HG03354 (cell line): ENCODE results near the gene CNTNAP2.

Experiments used
- ATAC-seq: cut with Tn5 transposase; IDR thresholded peaks from one replicate; pipeline ENCODE4 v1.9.1; 2021; ENCODE audit warnings: mild to moderate bottlenecking; ENCODE audit not compliant: unreplicated experiment, poor library complexity, severe bottlenecking

CNTNAP2 gene

DNA sequence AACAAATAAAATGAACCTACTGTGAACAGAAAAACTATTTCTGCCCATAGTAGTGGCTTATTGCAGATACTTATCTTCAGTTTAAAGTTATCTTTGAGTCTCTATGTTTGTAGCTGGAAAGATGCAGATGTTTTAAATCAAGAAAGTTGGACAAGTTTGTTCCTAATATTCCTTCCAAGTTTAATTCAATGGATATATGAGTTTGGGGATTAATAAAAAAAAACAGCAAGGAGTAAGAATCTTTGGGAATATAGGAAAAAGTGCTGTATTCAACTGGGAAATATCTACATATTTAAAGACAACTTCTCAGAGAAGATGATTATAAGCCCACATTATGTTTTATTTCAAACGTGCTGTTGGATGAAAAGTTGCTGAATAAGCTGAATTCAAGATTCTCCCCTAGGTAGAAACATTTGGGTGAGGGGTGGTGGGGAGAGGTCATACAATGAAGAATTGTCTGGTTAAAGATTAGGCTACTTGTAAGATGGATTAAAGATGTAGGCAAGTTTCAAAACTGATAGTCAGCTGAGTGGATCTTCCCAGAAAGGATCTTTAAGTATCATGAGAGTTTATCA lies 1135.2 kb downstream of the CNTNAP2 start:
- ATAC-seq: no peak

GRCh38 chr7:147261693-147262092 lies 1145.1 kb downstream of the CNTNAP2 start:
- no peak for ATAC-seq

- ATAC-seq: no peak
Observed at GRCh38 chr7:147265528-147265927, 1148.9 kb downstream of the CNTNAP2 start.

DNA sequence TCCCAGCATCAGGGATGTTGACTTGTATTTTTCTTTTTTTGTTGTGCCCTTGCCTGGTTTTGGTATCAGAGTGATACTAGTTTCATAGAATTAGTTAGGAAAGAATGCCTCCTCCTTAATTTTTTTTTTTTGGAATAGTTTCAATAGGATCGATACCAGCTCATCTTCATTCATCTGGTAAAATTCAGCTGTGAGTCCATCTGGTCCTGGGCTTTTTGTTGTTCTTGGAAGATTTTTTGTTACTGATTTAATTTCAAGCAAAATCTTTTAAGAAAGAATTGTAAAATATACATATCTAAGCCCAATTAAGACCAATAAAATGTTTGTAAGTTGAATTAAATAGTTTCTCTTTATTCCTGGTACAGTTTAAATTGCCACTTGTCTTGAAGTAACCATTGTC lies 1159.5 kb downstream of the CNTNAP2 start:
- no peak for ATAC-seq

- no peak for ATAC-seq
Observed at GRCh38 chr7:147276783-147277370, 1160.3 kb downstream of the CNTNAP2 start.

- no peak for ATAC-seq
Observed at GRCh38 chr7:147279514-147279913, 1162.9 kb downstream of the CNTNAP2 start.

- ATAC-seq: no peak
Observed at GRCh38 chr7:147279964-147280374, 1163.4 kb downstream of the CNTNAP2 start.

DNA sequence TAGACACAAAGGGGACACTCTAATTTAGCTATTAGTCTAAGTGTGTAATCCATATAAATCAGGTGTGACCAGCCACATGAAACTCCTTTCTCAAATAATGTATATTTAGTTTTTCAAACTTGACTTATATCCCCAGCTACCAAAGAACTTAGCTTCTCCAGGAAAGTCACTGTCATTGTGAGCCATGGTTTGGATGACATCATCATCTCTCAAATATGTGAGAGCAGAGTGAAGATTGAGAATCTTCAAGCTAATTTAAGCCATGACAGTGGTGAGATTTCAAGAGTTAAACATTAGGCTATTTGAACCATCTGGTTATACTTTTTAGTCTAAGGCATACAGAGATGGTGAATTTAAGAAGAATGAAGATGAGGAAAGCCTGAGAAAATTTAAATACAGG lies 1165.6 kb downstream of the CNTNAP2 start:
- no peak for ATAC-seq

- no peak for ATAC-seq
Observed at GRCh38 chr7:147296201-147296600, 1179.6 kb downstream of the CNTNAP2 start.

DNA sequence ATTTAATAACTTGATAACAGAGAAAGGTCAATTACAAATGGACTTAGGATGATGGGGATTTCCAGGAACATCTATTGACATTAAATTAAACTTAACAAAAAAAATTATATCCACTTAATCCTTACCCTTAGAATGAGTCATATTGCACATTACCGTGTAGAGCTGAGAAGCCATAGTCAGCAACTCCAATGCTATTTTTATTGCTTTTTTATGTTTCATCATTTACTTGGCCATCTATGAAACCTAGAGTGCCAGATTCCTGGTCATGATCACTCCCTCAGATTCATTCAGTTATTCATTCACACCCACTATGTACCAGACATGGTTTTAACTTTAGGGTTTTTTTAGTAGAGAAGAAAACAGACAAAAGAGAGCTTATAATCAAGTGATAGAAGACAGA lies 1180.4 kb downstream of the CNTNAP2 start:
- ATAC-seq: no peak

DNA sequence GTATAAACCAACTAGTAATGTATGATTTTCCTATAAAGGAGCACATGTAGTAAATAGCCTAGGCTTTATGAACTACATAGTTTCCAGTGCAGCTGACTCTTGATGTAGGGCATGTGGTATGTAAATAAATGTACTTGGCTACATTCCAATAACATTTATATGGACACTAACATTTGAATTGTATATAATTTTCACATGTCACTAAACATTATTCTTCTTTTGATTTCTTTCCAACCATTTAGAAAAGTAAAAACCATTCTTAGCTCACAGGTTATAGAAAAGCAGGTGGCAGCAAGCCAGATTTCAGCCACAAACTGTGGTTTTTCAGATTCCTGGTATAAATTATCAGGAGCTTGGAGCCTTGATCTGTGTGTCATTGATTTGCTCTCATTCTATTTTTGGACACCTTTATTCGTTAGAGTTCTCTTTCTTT lies 1182.0 kb downstream of the CNTNAP2 start:
- ATAC-seq: no peak

DNA sequence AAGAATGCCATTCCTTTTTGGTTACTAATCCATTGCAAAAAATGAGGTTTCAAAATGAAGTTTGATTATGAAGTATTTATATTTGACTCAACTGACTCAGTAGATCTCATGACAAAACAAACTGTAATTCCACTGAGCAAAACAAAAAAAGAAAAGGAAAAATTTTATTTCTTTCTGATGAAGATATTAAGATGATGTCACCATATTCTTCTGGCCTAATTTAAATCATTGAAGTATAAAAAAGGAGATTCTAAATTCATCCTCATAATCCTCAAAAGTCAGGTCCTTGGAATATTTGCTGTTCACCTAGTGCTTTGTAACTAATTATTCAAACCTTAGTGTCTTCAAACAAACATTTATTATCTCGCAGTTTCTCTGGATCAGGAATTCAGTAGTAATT lies 1183.7 kb downstream of the CNTNAP2 start:
- no peak for ATAC-seq

- ATAC-seq: no peak
Observed at GRCh38 chr7:147304376-147304775, 1187.8 kb downstream of the CNTNAP2 start.

DNA sequence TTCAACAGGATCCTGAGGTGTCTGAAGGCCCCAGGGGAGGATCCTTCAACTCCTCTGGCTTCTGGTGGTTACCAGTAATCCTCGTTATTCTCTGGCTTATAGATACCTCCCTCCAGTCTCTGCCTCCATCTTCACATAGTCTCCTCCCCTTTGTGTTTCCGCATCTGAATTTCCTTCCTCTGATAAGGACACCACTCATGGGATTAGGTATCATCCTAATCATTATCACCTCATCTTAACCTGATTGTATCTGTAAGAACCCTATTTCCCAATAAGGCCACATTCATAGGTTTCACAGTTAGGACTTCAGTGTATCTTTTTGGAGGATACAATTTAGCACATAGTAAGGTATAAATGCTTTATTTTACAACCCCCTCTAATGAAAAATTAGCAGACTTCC lies 1189.2 kb downstream of the CNTNAP2 start:
- ATAC-seq: no peak

DNA sequence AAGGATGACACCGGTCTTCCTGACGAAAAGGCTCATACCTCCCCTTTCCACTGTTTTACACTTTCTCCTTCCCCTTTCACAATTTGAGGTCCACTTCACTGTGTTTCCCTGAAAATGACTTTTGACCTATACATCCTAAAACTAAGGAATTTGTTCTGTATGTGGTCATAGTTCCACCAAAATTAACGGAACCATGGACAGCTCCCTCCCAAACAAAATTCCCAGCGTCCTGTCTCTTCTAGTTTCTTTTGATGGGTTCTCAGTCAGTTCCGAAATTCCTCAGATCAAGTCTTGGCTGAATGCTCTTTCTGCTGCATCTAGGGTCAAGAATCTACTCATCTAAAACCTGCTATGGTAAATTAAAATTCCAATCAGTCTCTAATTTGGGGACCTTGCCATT lies 1191.9 kb downstream of the CNTNAP2 start:
- no peak for ATAC-seq

DNA sequence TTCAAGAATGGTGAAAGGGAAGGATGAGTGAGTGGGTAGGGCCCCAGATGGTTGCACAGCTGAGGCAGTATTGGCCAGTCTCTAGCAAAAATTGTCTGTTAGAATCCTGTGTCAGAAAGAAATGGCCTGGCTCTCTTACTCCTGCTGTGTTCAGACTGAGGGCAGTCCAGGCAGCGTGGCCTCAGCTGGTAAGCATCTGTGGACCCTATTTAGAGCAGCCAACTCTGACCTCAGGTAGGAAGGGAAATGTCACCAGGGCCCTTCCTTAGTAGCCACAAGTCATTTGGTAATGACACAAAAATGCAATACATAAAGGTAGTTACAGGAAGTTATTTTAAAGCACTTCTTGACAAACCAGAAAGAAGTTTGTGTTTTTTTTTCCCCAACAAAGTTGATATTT lies 1194.7 kb downstream of the CNTNAP2 start:
- no peak for ATAC-seq

- ATAC-seq: no peak
Observed at GRCh38 chr7:147321504-147321903, 1204.9 kb downstream of the CNTNAP2 start.

DNA sequence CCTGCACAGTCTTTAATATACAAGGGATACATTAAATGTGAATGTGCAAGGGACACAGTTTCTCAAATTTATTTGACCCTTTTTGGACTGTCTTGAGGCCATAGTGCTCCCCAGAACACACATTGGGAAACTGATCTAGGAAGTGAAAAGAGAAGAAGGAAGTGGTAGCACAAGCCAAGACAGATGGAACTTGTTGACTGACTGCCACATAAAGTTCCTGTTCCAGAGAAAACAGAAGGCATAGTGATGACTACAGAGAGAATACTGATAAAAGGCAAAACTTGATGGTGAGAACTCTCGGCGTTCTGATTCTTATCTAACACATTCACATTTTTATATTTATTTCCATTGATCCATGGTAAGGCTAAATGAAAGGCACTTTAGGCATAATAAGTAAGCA lies 1216.4 kb downstream of the CNTNAP2 start:
- ATAC-seq: no peak

DNA sequence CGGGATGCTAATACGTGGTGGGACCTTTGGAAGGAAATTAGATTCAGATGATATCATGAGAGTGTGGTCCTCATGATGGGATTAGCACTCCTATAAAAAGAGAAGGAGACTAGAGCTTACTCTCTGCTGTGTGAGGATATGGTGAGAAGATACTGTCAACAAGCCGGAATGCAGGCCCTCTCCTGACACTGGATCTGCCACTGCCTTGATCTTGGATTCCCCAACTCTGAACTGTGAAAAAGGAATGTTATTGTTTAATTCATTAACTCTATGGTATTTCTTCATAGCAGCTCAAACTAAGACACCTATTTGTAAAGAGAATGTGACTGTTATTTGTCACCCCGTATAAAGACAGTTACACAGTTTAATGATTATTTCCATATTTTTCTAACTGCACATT lies 1246.5 kb downstream of the CNTNAP2 start:
- ATAC-seq: no peak

DNA sequence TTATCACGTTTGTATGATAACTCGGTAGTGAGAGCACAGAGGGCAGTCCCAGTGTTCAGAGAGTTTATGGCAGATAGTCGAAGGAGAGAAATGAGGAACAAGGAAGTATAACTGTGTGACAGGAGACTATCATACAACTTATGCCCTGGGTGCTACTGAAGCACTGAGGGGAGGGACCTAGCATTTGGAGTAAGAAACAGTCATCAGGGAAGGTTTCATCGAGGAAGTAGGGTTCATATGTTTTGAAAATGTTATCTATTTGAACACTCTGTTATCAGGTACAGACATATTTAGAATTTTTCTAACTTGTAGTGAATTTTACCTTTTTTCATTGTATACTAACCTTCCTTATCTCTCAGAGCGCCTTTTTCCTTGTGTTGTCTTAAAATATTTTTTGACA lies 1259.6 kb downstream of the CNTNAP2 start:
- ATAC-seq: no peak

GRCh38 chr7:147380926-147381325 lies 1264.3 kb downstream of the CNTNAP2 start:
- ATAC-seq: no peak

DNA sequence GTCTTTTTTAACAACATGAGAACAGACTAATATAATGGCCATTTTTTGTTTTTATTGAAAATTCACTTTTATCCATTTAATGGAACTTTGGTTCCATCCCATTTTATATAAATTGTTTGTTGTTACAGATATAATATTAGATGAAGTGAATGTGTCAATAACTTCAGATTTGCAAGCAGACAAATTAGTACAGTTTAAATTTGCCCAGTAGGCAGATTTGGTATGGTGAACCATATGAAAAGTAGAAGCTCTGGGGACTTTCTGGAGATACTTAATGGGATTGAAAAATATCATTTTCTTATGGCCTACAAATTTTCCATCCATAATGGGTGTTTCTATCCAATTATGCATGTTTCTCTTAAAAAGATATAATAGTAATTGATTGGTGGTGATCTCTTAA lies 1277.7 kb downstream of the CNTNAP2 start:
- no peak for ATAC-seq
